GM19025 (cell line): ENCODE results near the gene SASH3.

ENCODE experiments used
- ATAC-seq: cut with Tn5 transposase; IDR thresholded peaks from one replicate; pipeline ENCODE4 v1.9.1; 2021; ENCODE audit warnings: mild to moderate bottlenecking, low read depth, moderate library complexity; ENCODE audit not compliant: unreplicated experiment

SASH3 gene

GRCh38 chrX:129802863-129803262, 23.1 kb downstream of the SASH3 start:
- ATAC-seq = no peak

GRCh38 chrX:129804806-129805205, 25.1 kb downstream of the SASH3 start:
- ATAC-seq = no peak

DNA sequence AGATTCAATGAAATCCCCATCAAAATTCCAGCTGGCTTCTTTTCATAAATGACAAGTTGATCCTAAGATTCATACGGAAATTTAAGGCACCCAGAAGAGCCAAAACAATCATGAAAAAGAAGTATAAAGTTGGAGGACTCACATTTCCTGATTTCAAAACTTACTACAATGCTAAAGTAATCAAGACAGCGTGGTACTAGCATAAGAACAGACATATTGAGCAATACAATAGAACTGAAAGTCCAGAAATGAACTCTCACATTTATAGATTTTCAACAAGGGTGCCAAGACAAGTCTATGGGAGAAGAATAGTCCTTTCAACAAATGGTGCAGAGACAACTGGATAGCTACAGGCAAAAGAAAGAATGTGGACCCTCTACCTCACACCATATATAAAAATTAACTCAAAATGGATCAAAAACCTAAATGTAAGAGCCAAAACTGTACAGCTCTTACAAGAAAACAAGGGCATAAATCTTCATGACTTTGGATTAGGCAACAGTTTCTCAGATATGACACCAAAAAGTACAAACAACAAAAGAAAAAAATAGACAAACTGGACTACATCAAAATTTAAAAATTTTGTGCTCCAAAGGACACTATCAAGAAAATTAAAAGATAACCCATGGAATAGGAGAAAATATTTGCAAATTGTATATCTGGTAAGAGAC, 28.5 kb downstream of the SASH3 start:
- no peak for ATAC-seq

DNA sequence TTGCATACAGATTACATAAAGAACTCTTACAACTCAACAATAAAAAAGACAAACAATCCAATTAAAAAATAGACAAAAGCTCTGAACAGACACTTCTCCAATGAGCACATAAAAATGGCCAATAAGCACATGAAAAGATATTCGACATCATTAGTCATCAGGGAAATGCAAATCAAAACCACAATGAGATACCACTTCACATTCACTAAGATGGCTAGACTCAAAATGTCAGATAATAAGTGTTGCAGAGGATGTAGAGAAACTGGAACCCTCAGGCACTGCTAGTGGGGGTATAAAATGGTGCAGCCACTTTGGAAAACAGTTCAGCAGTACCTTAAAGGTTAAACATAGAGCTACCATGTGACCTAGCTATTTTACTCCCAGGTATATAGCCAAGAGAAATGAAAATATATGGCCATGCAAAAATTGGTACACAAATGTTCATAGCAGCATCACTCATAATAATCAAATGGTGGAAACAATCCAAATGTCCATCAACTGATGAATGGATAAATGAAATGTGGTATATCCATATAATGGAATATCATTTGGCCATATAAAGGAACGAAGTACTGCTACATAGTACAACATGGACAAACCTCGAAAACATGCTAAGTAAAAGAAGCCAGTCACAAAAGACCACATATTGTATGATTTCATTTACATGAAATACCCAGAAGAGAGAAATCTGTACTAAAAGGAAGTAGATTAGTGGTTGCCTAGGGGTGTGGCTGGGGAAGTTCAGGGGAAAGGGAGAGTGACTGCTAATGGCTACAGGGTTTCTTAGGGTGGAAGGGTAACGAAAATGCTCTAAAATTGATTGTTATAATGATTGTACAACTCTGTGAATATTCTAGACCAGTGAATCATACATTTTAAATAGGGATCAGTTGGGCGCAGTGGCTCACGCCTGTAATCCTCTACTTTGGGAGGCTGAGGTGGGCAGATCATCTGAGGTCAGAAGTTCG, 29.4 kb downstream of the SASH3 start:
- ATAC-seq = no peak

- ATAC-seq = no peak
Observed at GRCh38 chrX:129813662-129814368, 34.1 kb downstream of the SASH3 start.

DNA sequence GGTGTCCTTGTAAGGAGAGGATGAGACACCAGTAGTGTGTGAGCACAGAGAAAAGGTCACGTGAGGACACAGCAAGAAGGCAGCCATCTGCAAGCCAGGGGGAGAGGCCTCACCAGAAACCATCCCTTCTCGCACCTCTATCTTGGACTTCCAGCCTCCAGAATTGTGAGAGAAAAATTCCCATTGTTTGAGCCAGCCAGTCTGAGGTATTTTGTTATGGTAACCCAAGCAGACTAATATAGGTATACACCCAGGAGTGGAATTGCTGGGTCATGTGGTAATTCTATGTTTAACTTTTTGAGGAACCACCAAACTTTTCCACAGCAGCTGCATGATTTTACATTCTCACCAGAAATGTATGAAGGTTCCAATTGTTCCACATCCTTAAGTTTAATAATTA, 38.4 kb downstream of the SASH3 start:
- no peak for ATAC-seq

GRCh38 chrX:129823115-129823514, 43.4 kb downstream of the SASH3 start:
- ATAC-seq = peak; percentile 67

- no peak for ATAC-seq
Observed at GRCh38 chrX:129823522-129823921, 43.8 kb downstream of the SASH3 start.

GRCh38 chrX:129824620-129825019, 44.9 kb downstream of the SASH3 start:
- no peak for ATAC-seq

- ATAC-seq = no peak
Observed at GRCh38 chrX:129825746-129826505, 46.2 kb downstream of the SASH3 start.

GRCh38 chrX:129830494-129830893, 50.7 kb downstream of the SASH3 start:
- no peak for ATAC-seq

DNA sequence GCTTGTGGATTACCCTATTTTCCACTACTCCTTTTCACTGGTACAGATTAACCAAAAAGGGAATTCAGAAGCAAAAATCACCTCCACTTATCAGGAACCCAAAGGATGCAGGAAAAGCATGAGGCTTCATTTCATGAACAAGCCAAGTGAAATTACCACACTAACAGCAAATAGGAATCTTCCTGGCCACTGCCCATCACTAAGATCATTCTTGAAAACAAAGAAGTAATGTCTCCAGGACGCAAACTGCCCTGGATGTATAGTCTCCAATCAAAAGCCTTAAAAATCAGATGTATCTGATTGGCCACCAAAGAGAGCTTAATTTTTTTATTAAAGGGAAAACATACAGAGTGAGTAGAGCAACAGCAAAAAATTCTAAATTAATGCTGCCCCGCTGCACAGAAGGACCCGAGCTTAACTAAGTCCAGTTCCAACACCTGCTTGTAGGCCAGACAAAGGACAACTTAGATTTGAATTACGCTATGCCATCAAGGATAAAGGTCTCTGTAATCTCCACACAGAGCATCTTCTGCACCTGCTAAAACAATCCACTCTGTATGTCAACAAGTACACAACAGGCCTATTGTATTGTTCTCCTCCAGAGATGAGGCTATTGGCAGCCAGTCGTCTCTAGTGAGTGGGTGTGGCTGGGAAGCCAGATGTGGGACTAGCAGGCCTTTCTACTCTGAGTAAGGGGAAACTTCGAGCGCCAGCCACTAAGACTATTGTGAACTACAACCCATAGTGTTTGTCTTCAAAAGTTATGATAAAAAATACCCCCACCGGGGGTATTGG, 51.5 kb downstream of the SASH3 start:
- no peak for ATAC-seq

DNA sequence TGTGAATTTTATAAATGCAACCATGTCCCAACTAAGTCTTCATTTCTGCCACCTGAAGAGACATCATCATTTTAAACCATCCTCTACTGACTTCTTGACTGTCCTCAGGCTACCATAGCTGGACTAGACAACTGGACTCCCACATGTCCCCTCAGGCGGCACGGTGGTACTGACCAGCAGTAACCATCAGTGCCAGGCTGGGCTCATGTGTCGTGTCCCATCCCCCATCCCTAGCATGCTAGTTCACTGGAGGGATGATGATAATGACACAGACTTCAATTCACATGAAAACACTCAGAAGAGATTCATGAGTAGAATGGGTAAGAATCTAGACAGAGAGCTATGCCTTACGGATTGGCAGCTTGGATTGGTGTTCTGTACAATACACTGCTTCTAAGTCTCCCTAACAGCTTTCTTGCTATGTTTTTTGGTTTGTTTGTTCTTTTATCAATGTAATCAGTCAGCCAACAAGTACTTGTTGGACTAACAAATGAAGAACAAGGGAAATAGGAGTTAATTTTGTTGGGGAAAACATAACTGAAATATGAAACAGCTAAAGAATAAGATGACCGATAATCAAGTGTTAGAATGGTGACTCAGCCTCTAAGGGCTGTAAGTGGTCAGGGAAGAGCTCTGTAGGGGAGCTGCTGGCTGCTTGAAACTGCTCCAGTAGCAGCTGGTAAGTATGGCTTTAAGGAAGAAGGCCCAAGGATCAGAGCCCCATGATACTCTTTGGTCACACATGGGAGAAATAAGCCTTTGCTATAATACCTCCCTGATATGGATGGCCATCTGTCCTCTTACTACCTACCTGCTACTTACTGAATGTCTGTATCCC, 53.6 kb downstream of the SASH3 start:
- no peak for ATAC-seq

GRCh38 chrX:129836827-129837226, 57.1 kb downstream of the SASH3 start:
- no peak for ATAC-seq

DNA sequence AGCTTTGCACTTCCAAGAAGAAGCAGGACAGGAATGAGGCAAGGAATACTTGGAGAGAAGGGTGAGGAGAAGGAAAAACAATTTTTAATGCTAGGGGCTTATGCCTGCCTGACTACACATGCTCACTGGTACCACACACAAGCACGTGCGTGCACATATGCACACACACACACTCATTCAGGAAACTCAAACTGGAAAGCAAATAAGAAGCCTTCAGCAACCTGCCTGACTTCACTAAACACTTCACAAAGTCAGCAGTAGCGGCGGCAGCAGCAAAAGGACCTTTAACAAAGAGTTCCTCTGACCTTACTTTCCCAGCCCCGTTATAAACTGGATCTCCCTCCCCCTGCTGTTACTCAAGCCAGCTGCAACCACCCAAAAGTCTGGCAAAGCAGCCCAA, 60.6 kb downstream of the SASH3 start:
- ATAC-seq = no peak

- ATAC-seq = no peak
Observed at GRCh38 chrX:129842510-129843208, 62.9 kb downstream of the SASH3 start.

GRCh38 chrX:129843209-129843458, 63.4 kb downstream of the SASH3 start:
- no peak for ATAC-seq
